Kidney epithelial cell (primary cell): ENCODE measurements around the gene KIF25. TPM values are rescaled to one million over a fixed set of nuclear protein-coding genes. Genes with fewer than 3 reads are reported as not detected.

Experiments
- DNase-seq: peaks from one replicate; pipeline ENCODE4 v3.0.0-alpha.2; 2010; ENCODE audit warnings: low read depth
- H3K27me3 ChIP-seq: 2 replicates; pipeline ENCODE4 v1.6.0; 2011; ENCODE audit warnings: low read length; ENCODE audit not compliant: control insufficient read depth, insufficient read depth
- H3K36me3 ChIP-seq: 2 replicates; pipeline ENCODE4 v1.5.1; 2011; ENCODE audit warnings: low read length; ENCODE audit not compliant: control insufficient read depth, insufficient read depth
- H3K4me3 ChIP-seq: 2 replicates; pipeline ENCODE4 v1.5.1; 2011; ENCODE audit warnings: low read depth, mild to moderate bottlenecking, control low read depth, low read length
- total RNA-seq: library from RNA; depleted of rRNA; stranded (reverse); fragments of >200 nt; gene quantifications from 2 replicates; pipeline ENCODE4 v1.2.3, GENCODE V29; 2015
- TF ChIP-seq, protein P1 (sequence below): IDR thresholded peaks from 2 replicates; pipeline ENCODE4 v1.5.1; 2011; ENCODE audit warnings: mild to moderate bottlenecking, moderate library complexity, low read length, control low read depth, inconsistent platforms; ENCODE audit not compliant: insufficient read depth, poor library complexity, severe bottlenecking

Gene KIF25
- total RNA-seq, 1 donor from 2014 or later, result not detected

GRCh38 chr6:168089186-168090063 is 92.0 kb downstream of the KIF25 start:
- TF ChIP-seq, protein P1, sequence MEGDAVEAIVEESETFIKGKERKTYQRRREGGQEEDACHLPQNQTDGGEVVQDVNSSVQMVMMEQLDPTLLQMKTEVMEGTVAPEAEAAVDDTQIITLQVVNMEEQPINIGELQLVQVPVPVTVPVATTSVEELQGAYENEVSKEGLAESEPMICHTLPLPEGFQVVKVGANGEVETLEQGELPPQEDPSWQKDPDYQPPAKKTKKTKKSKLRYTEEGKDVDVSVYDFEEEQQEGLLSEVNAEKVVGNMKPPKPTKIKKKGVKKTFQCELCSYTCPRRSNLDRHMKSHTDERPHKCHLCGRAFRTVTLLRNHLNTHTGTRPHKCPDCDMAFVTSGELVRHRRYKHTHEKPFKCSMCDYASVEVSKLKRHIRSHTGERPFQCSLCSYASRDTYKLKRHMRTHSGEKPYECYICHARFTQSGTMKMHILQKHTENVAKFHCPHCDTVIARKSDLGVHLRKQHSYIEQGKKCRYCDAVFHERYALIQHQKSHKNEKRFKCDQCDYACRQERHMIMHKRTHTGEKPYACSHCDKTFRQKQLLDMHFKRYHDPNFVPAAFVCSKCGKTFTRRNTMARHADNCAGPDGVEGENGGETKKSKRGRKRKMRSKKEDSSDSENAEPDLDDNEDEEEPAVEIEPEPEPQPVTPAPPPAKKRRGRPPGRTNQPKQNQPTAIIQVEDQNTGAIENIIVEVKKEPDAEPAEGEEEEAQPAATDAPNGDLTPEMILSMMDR, result no peak
- peaks cover 22% of the 10 kb centered on the region for H3K27me3 ChIP-seq
- no peak overlapping the region for H3K4me3 ChIP-seq
- no peak for DNase-seq
- H3K36me3 ChIP-seq, result no peaks in the 10 kb centered on the region

- Histone ChIP-seq H3K4me3 (no peak overlapping the region), H3K27me3 (peaks cover 21% of the 10 kb centered on the region), H3K36me3 (no peaks in the 10 kb centered on the region)
- DNase-seq, result no peak
- TF ChIP-seq, protein P1, result no peak
These were observed 92.7 kb downstream of the KIF25 start for GRCh38 chr6:168090064-168090690.

GRCh38 chr6:168090706-168091105 is 93.2 kb downstream of the KIF25 start:
- Histone ChIP-seq H3K4me3 (no peak overlapping the region), H3K27me3 (peaks cover 21% of the 10 kb centered on the region), H3K36me3 (no peaks in the 10 kb centered on the region)
- DNase-seq, result no peak
- TF ChIP-seq, protein P1, result no peak

DNA sequence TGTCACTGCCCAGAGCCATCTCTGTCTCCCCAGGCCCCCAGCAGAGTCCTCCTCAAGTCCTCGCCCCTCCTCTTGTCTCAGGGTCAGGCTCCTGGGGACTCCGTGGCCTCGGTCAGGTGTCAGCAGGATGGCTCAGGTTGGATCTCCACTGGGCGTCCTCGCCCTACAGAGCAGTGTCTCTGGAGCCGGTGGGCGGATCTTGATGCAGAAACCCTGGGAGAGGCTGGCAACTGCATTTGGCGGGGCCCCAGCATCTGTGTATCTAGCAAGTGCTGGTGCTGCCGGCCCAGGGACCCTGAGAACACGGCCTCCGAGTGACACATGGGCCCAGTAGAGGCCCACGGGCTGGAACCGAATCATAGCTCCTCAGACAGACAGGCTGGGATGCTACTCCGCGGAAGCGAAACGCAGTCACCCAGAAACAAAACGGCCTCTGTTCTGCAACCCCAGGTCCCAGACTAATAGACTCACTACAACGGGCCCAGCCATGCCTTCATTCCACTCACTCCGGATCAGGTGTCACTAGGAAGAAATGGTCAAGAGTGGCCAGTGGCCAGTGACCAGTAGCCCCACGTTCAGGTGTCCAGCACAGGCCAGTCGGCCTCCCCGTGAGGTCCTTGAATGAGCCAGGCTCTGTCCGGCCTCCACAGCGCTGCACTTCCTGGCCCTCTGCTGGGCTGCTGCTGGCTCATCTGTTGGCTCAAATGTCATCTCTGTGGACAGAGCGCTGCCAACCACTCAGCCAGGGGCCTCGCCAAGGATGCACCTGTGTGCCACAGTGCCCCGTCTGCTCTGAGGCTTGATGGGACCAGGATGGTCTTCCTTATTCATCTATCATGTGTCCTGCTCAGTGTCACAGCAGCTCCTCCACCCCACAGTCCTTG is 94.2 kb downstream of the KIF25 start:
- Histone ChIP-seq H3K4me3 (no peak overlapping the region), H3K36me3 (no peaks in the 10 kb centered on the region), H3K27me3 (peaks cover 19% of the 10 kb centered on the region)
- no peak for DNase-seq
- TF ChIP-seq, protein P1, result no peak

GRCh38 chr6:168092541-168092940 is 95.1 kb downstream of the KIF25 start:
- TF ChIP-seq, protein P1, result no peak
- H3K36me3 ChIP-seq, result no peaks in the 10 kb centered on the region
- DNase-seq, result no peak
- H3K27me3 ChIP-seq, result peaks cover 16% of the 10 kb centered on the region
- H3K4me3 ChIP-seq, result no peak overlapping the region
